ENCODE data around the gene SMYD3.
"Not testable (repeated sequence)": the region's sequence is repeated elsewhere in the genome, so short reads cannot be mapped to it uniquely, and the experiment has no call there.

Gene SMYD3

DNA sequence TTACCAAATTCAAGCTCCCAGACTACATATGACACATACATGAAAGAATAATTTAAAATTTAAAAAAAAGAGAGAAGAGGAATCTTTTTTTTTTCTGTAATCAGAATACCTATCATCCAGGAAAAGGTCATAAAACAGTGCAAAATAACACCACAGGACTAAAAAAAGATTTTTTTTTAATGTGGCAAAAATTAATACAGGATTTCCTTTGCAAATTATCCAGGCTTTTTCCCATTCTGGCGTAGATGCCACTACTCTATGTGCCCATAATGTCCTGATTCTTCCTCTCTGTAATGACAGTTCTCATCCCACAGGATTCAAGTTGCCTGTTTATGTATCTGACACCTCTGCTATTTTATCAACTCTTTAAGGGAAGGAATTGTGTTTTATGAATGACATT is 429.6 kb downstream of the SMYD3 start (continued):
- TF ChIP-seq, protein P1, sequence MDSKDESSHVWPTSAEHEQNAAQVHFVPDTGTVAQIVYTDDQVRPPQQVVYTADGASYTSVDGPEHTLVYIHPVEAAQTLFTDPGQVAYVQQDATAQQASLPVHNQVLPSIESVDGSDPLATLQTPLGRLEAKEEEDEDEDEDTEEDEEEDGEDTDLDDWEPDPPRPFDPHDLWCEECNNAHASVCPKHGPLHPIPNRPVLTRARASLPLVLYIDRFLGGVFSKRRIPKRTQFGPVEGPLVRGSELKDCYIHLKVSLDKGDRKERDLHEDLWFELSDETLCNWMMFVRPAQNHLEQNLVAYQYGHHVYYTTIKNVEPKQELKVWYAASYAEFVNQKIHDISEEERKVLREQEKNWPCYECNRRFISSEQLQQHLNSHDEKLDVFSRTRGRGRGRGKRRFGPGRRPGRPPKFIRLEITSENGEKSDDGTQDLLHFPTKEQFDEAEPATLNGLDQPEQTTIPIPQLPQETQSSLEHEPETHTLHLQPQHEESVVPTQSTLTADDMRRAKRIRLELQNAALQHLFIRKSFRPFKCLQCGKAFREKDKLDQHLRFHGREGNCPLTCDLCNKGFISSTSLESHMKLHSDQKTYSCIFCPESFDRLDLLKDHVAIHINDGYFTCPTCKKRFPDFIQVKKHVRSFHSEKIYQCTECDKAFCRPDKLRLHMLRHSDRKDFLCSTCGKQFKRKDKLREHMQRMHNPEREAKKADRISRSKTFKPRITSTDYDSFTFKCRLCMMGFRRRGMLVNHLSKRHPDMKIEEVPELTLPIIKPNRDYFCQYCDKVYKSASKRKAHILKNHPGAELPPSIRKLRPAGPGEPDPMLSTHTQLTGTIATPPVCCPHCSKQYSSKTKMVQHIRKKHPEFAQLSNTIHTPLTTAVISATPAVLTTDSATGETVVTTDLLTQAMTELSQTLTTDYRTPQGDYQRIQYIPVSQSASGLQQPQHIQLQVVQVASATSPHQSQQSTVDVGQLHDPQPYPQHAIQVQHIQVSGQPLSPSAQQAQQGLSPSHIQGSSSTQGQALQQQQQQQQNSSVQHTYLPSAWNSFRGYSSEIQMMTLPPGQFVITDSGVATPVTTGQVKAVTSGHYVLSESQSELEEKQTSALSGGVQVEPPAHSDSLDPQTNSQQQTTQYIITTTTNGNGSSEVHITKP (tag by site-specific recombination; IDR thresholded peaks at IDR 0.05), result no peak

DNA sequence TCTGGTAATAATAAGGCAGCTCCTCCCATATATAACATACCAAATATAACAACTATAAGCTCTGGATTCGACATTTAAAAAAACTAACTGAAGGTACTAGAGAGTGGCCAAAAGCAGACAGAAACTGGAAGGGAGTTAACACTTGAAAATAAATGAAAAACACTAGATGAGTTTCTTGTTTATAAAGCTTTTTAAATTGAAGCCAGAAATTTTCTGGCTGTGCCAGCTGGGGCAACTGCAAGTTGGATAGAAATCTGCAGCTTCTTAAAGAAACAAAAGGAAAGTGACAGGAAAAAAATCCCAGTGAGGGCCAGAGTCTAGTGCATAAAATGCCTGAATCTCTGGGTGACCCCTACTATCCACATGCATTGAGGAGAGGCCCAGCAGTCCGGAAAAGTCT is 432.7 kb downstream of the SMYD3 start:
- no peak overlapping the region for H3K4me3 ChIP-seq (ENCODE audit: low read depth, low read length)
- CTCF ChIA-PET, result no interaction called here
- no peaks in the 10 kb centered on the region for H3K9me3 ChIP-seq (ENCODE audit: control insufficient read depth, insufficient read depth, low read depth, low read length)
- POLR2A ChIA-PET, result no interaction called here
- no peak overlapping the region for H3K27ac ChIP-seq (ENCODE audit: extremely low read depth, low read depth, low read length)
- no peak for TF ChIP-seq ZSCAN4 (tag by site-specific recombination; IDR thresholded peaks at IDR 0.05)
- no peak for TF ChIP-seq KLF8 (tag by site-specific recombination; IDR thresholded peaks at IDR 0.05)
- TF ChIP-seq REST (tag by site-specific recombination; IDR thresholded peaks at IDR 0.05), result no peak
- no peak for TF ChIP-seq ZNF426 (tag by site-specific recombination; IDR thresholded peaks at IDR 0.05)
- no peaks in the 10 kb centered on the region for H3K4me1 ChIP-seq (ENCODE audit: control insufficient read depth, insufficient read depth, low read length)
- no peaks in the 10 kb centered on the region for H3K36me3 ChIP-seq (ENCODE audit: control insufficient read depth in 2 of 2, insufficient read depth in 1 of 2, low read length in 2 of 2)

GRCh38 chr1:246072456-246072955 is 434.6 kb downstream of the SMYD3 start:
- CTCF ChIA-PET, result no interaction called here

GRCh38 chr1:246071981-246072380 is 435.1 kb downstream of the SMYD3 start:
- CTCF ChIA-PET; POLR2A ChIA-PET; H3K4me3 ChIP-seq (ENCODE audit: low read depth, low read length): not testable (repeated sequence)

More at GRCh38 chr1:246072456-246072955, 434.6 kb downstream of the SMYD3 start:
- Histone ChIP-seq H3K4me3 (ENCODE audit: low read depth, low read length) (no peak overlapping the region), H3K36me3 (ENCODE audit: control insufficient read depth in 2 of 2, insufficient read depth in 1 of 2, low read length in 2 of 2) (no peaks in the 10 kb centered on the region), H3K9me3 (ENCODE audit: control insufficient read depth, insufficient read depth, low read depth, low read length) (no peaks in the 10 kb centered on the region), H3K27ac (ENCODE audit: extremely low read depth, low read depth, low read length) (no peak overlapping the region), H3K4me1 (ENCODE audit: control insufficient read depth, insufficient read depth, low read length) (no peaks in the 10 kb centered on the region)
- POLR2A ChIA-PET, result no interaction called here
- no peak for TF ChIP-seq ZNF23 (tag by site-specific recombination; IDR thresholded peaks at IDR 0.05; ENCODE audit: borderline replicate concordance)
- TF ChIP-seq, protein P2, sequence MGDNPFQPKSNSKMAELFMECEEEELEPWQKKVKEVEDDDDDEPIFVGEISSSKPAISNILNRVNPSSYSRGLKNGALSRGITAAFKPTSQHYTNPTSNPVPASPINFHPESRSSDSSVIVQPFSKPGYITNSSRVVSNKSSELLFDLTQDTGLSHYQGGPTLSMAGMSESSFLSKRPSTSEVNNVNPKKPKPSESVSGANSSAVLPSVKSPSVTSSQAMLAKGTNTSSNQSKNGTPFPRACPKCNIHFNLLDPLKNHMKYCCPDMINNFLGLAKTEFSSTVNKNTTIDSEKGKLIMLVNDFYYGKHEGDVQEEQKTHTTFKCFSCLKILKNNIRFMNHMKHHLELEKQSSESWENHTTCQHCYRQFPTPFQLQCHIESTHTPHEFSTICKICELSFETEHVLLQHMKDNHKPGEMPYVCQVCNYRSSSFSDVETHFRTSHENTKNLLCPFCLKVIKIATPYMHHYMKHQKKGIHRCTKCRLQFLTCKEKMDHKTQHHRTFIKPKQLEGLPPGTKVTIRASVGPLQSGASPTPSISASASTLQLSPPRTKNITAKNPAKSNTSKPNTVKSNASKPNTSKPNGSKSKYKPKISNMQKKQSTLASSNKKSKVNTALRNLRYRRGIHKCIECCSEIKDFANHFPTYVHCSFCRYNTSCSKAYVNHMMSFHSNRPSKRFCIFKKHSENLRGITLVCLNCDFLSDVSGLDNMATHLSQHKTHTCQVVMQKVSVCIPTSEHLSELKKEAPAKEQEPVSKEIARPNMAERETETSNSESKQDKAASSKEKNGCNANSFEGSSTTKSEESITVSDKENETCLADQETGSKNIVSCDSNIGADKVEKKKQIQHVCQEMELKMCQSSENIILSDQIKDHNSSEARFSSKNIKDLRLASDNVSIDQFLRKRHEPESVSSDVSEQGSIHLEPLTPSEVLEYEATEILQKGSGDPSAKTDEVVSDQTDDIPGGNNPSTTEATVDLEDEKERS (tag by site-specific recombination; IDR thresholded peaks at IDR 0.05), result no peak

GRCh38 chr1:246071561-246071960 is 435.5 kb downstream of the SMYD3 start:
- not testable (repeated sequence) for H3K36me3 ChIP-seq (ENCODE audit: control insufficient read depth in 2 of 2, insufficient read depth in 1 of 2, low read length in 2 of 2)

More at GRCh38 chr1:246071981-246072380, 435.1 kb downstream of the SMYD3 start:
- H3K4me1 ChIP-seq (ENCODE audit: control insufficient read depth, insufficient read depth, low read length); H3K36me3 ChIP-seq (ENCODE audit: control insufficient read depth in 2 of 2, insufficient read depth in 1 of 2, low read length in 2 of 2); H3K27ac ChIP-seq (ENCODE audit: extremely low read depth, low read depth, low read length); H3K9me3 ChIP-seq (ENCODE audit: control insufficient read depth, insufficient read depth, low read depth, low read length): not testable (repeated sequence)

More at GRCh38 chr1:246071561-246071960, 435.5 kb downstream of the SMYD3 start:
- H3K4me1 ChIP-seq (ENCODE audit: control insufficient read depth, insufficient read depth, low read length); H3K4me3 ChIP-seq (ENCODE audit: low read depth, low read length); POLR2A ChIA-PET; H3K9me3 ChIP-seq (ENCODE audit: control insufficient read depth, insufficient read depth, low read depth, low read length); CTCF ChIA-PET; H3K27ac ChIP-seq (ENCODE audit: extremely low read depth, low read depth, low read length): not testable (repeated sequence)
